Natural killer cell (primary cell): ENCODE measurements around the gene PPFIA1. TPM values are rescaled to one million over a fixed set of nuclear protein-coding genes. Genes with fewer than 3 reads are reported as not detected.
A peak's percentile ranks its signal among the peaks of the same experiment; 100 is the strongest.

Experiments used
- ATAC-seq, 3 donors: fragments of 150-1000 bp in 2 of 3; fragments of 200-7000 bp in 1 of 3; cut with Tn5 transposase; 1 replicate in 1 of 3; 2 replicates in 2 of 3; pipeline ENCODE4 v1.10.0; 2021; ENCODE audit warnings: mild to moderate bottlenecking in 2 of 3, moderate library complexity in 2 of 3
- DNase-seq, 2 donors: peaks; one replicate each; pipeline versions ENCODE4 v3.0.0 to v3.0.0-alpha.2; 2013 to 2021; ENCODE audit warnings: mixed read lengths in 1 of 2
- H3K27ac ChIP-seq: one replicate; pipeline ENCODE4 v1.5.1; 2013; ENCODE audit warnings: mild to moderate bottlenecking, low read length
- H3K27me3 ChIP-seq: one replicate; pipeline ENCODE4 v1.6.1; 2013; ENCODE audit warnings: low read length; ENCODE audit not compliant: control insufficient read depth, insufficient read depth
- H3K36me3 ChIP-seq: one replicate; pipeline ENCODE4 v1.6.1; 2013; ENCODE audit warnings: low read length; ENCODE audit not compliant: control insufficient read depth, insufficient read depth
- H3K4me1 ChIP-seq: one replicate; pipeline ENCODE4 v1.6.1; 2013; ENCODE audit warnings: low read length; ENCODE audit not compliant: control insufficient read depth, insufficient read depth
- H3K4me3 ChIP-seq: one replicate; pipeline ENCODE4 v1.5.1; 2013; ENCODE audit warnings: low read length
- H3K9me3 ChIP-seq: one replicate; pipeline ENCODE4 v1.6.1; 2013; ENCODE audit warnings: low read length; ENCODE audit not compliant: control insufficient read depth, insufficient read depth
- H3K27ac Mint-ChIP-seq, 2 donors: one replicate each; pipeline ENCODE4 v1.8.0; 2022; ENCODE audit warnings: mild to moderate bottlenecking in 2 of 2, mixed read lengths in 2 of 2, moderate library complexity in 1 of 2
- H3K27me3 Mint-ChIP-seq, 2 donors: one replicate each; pipeline ENCODE4 v1.8.0; 2022; ENCODE audit warnings: low read depth in 2 of 2, mixed read lengths in 2 of 2
- H3K36me3 Mint-ChIP-seq: one replicate; pipeline ENCODE4 v1.8.0; 2022; ENCODE audit warnings: mixed read lengths
- H3K4me1 Mint-ChIP-seq, 2 donors: one replicate each; pipeline ENCODE4 v1.8.0; 2022; ENCODE audit warnings: mixed read lengths in 2 of 2
- H3K4me3 Mint-ChIP-seq: one replicate; pipeline ENCODE4 v1.8.0; 2022; ENCODE audit warnings: mild to moderate bottlenecking, moderate library complexity, mixed read lengths
- H3K9me3 Mint-ChIP-seq, 2 donors: one replicate each; pipeline ENCODE4 v1.8.0; 2022; ENCODE audit warnings: mixed read lengths in 2 of 2
- CTCF ChIP-seq: fragments of 200-600 bp; IDR thresholded peaks from one replicate; pipeline ENCODE4 v1.8.0; 2022; ENCODE audit warnings: antibody characterized with exemption
- WGBS: methylation state at CpG from one replicate; pipeline ENCODE4 v1.1.7; 2013; ENCODE audit warnings: missing lambda C conversion rate; ENCODE audit not compliant: insufficient coverage; 5-methylcytosine and 5-hydroxymethylcytosine counted together
- intact Hi-C: fragments of 100-400 bp; cut with micrococcal nuclease; formaldehyde crosslinking; loops from one replicate; pipeline ENCODE4 v1.14.2; 2022
- total RNA-seq, 4 donors: library from RNA; stranded (reverse); fragments of 120-200 nt in 1 of 4; gene quantifications; one replicate each; pipeline versions ENCODE4 v1.2.3 to v1.2.4, GENCODE V29; 2013 to 2022

Gene PPFIA1
- total RNA-seq, 3 donors from 2014 or later (not counting 1 experiment from before 2014, with no cell fraction given): 42.1 to 75.4 (median 51.7) TPM

GRCh38 chr11:70429428-70429705, 158.9 kb downstream of the PPFIA1 start:
- no peaks in the 10 kb centered on the region for H3K36me3 Mint-ChIP-seq
- DNase-seq (no peak), ATAC-seq (no peak)
- peaks cover 43 to 63% of the 10 kb centered on the region in 2 donors for H3K27me3 Mint-ChIP-seq
- no peaks in the 10 kb centered on the region for H3K36me3 ChIP-seq
- no peak for TF ChIP-seq CTCF
- peaks cover 29% of the 10 kb centered on the region for H3K4me1 ChIP-seq
- H3K9me3 ChIP-seq: peaks cover 11% of the 10 kb centered on the region
- peaks cover 57% of the 10 kb centered on the region for H3K27me3 ChIP-seq
- H3K4me1 Mint-ChIP-seq: peaks cover 28 to 35% of the 10 kb centered on the region in 2 donors
- no peak overlapping the region for H3K27ac ChIP-seq
- intact Hi-C loops: no loop called here
- no peak overlapping the region for H3K4me3 ChIP-seq
- WGBS: 91% methylated on average over 7 of the region's 8 CpGs
- no peak overlapping the region for H3K4me3 Mint-ChIP-seq
- no peak overlapping the region for H3K27ac Mint-ChIP-seq
- no peaks in the 10 kb centered on the region for H3K9me3 Mint-ChIP-seq

- H3K36me3 Mint-ChIP-seq: no peaks in the 10 kb centered on the region
- DNase-seq (no peak), ATAC-seq (peak; percentile 53 to 79 (median 57))
- Histone ChIP-seq H3K9me3 (peaks cover 6% of the 10 kb centered on the region), H3K36me3 (no peaks in the 10 kb centered on the region), H3K27me3 (peaks cover 56% of the 10 kb centered on the region), H3K4me1 (peaks cover 23% of the 10 kb centered on the region), H3K4me3 (no peak overlapping the region), H3K27ac (no peak overlapping the region)
- WGBS: 64% methylated on average over 11 of the region's 11 CpGs
- H3K9me3 Mint-ChIP-seq: no peaks in the 10 kb centered on the region
- intact Hi-C loops: no loop called here
- peak overlapping the region in 1 of 2 donors; percentile 27 for H3K27ac Mint-ChIP-seq
- H3K4me1 Mint-ChIP-seq: peaks cover 26 to 30% of the 10 kb centered on the region in 2 donors
- peaks cover 48 to 64% of the 10 kb centered on the region in 2 donors for H3K27me3 Mint-ChIP-seq
- H3K4me3 Mint-ChIP-seq: no peak overlapping the region
- no peak for TF ChIP-seq CTCF
Observed at GRCh38 chr11:70429724-70430521, 159.4 kb downstream of the PPFIA1 start.

GRCh38 chr11:70430671-70431574, 160.4 kb downstream of the PPFIA1 start:
- Histone ChIP-seq H3K4me3 (no peak overlapping the region), H3K9me3 (no peaks in the 10 kb centered on the region), H3K27ac (no peak overlapping the region), H3K27me3 (peaks cover 60% of the 10 kb centered on the region), H3K4me1 (peaks cover 13% of the 10 kb centered on the region), H3K36me3 (no peaks in the 10 kb centered on the region)
- no peak for TF ChIP-seq CTCF
- Mint-ChIP-seq H3K4me1 (peaks cover 16 to 20% of the 10 kb centered on the region in 2 donors), H3K27me3 (peaks cover 58 to 69% of the 10 kb centered on the region in 2 donors), H3K9me3 (no peaks in the 10 kb centered on the region), H3K4me3 (no peak overlapping the region), H3K27ac (peak overlapping the region in 1 of 2 donors; percentile 27), H3K36me3 (no peaks in the 10 kb centered on the region)
- DNase-seq (no peak), ATAC-seq (no peak)
- intact Hi-C loops: no loop called here
- WGBS: 92% methylated on average over 25 of the region's 25 CpGs
